Spleen (tissue), 11 donors: ENCODE measurements around the gene ANO1. TPM values are rescaled to one million over a fixed set of nuclear protein-coding genes. Genes with fewer than 3 reads are reported as not detected.

ENCODE experiments used
- DNase-seq: peaks from one replicate; pipeline ENCODE4 v3.0.0-alpha.2; 2020
- H3K27ac ChIP-seq, 8 donors: fragments of 200-600 bp; sonication (generic) in 7 of 8; 1 replicate in 4 of 8; 2 replicates in 4 of 8; pipeline versions ENCODE4 v1.5.0 to v1.8.0; 2016 to 2021; ENCODE audit warnings: inconsistent platforms in 4 of 8, mild to moderate bottlenecking in 4 of 8, moderate library complexity in 1 of 8
- H3K27me3 ChIP-seq, 7 donors: fragments of 200-600 bp; sonication (generic) in 6 of 7; replicated peaks in 1 of 7; 1 replicate in 4 of 7; 2 replicates in 3 of 7; pipeline versions ENCODE4 v1.5.0 to v1.8.0; 2016 to 2021; ENCODE audit warnings: inconsistent platforms in 3 of 7, mild to moderate bottlenecking in 1 of 7
- H3K36me3 ChIP-seq, 6 donors: fragments of 200-600 bp; sonication (generic) in 5 of 6; 1 replicate in 4 of 6; 2 replicates in 2 of 6; pipeline versions ENCODE4 v1.5.0 to v1.8.0; 2016 to 2021; ENCODE audit warnings: inconsistent platforms in 2 of 6
- H3K4me1 ChIP-seq, 6 donors: fragments of 200-600 bp; sonication (generic) in 5 of 6; 1 replicate in 3 of 6; 2 replicates in 3 of 6; pipeline versions ENCODE4 v1.5.0 to v1.8.0; 2016 to 2021; ENCODE audit warnings: inconsistent platforms in 3 of 6
- H3K4me3 ChIP-seq, 8 donors: fragments of 200-600 bp; sonication (generic) in 7 of 8; 1 replicate in 4 of 8; 2 replicates in 4 of 8; pipeline versions ENCODE4 v1.5.0 to v1.8.0; 2016 to 2021; ENCODE audit warnings: inconsistent platforms in 4 of 8, mild to moderate bottlenecking in 4 of 8, moderate library complexity in 2 of 8
- H3K9me3 ChIP-seq, 8 donors: fragments of 200-600 bp; sonication (generic) in 7 of 8; 1 replicate in 4 of 8; 2 replicates in 4 of 8; pipeline versions ENCODE4 v1.5.0 to v1.8.0; 2016 to 2021; ENCODE audit warnings: inconsistent platforms in 4 of 8
- CTCF ChIP-seq, 11 experiments: fragments of 200-600 bp in 7 of 11; fragments of 450-650 bp in 4 of 11; sonication (generic) in 4 of 11; IDR thresholded peaks in 8 of 11; conservative IDR thresholded peaks in 3 of 11; 1 replicate in 7 of 11; 2 replicates in 4 of 11; pipeline versions ENCODE4 v1.4.0 to v1.8.0; 2016 to 2021; ENCODE audit warnings: antibody characterized with exemption in 11 of 11, inconsistent platforms in 4 of 11, mild to moderate bottlenecking in 1 of 11
- POLR2A ChIP-seq, 3 donors: fragments of 450-650 bp; IDR thresholded peaks; one replicate each; pipeline ENCODE4 v1.5.1; 2017; ENCODE audit warnings: antibody characterized with exemption in 3 of 3, mild to moderate bottlenecking in 1 of 3
- POLR2AphosphoS5 ChIP-seq, 3 donors: sonication (generic); formaldehyde crosslinking; IDR thresholded peaks; one replicate each; pipeline ENCODE4 v1.5.1; 2017; ENCODE audit warnings: antibody characterized with exemption in 3 of 3
- WGBS, 5 donors: extraction: QIAGEN DNeasy Blood & Tissue Kit in 3 of 5; methylation state at CpG; one replicate each; pipeline versions ENCODE4 v1.1.5 to v1.1.7; 2013 to 2018; 5-methylcytosine and 5-hydroxymethylcytosine counted together
- intact Hi-C: fragments of 100-400 bp; cut with DNase I; formaldehyde crosslinking; loops from one replicate; pipeline ENCODE4 v1.15.0; 2023; ENCODE audit warnings: low total_unique reads
- polyA plus RNA-seq, 3 donors: library from polyadenylated mRNA; stranded (reverse); fragments of 200-250 nt; gene quantifications; one replicate each; pipeline ENCODE4 v1.2.1, GENCODE V29; 2013
- total RNA-seq, 7 donors: library from RNA; depleted of rRNA in 3 of 7; stranded (reverse); fragments of >200 nt in 3 of 7; fragmentation: NEBNext Ultra II Directional in 4 of 7; extraction: Animal tissue kit (Norgen Biotek cat#: 25700) in 4 of 7; gene quantifications; one replicate each; pipeline versions ENCODE4 v1.1.0 to v1.2.1, GENCODE V29; 2016 to 2021
- donor health status: healthy with polysubstance abuse.
- donor health status: DM: no; HTN: no; CAD: no; lungs with moderate emphysema.
- donor health status: DM: no; HTN: no; CAD: no.
- donor health status: Bipolar disorder and iron deficiency.
- donor health status: healthy.
- donor health status: DM: no; HTN: no; CAD: no.
- donor health status: DM: yes; HTN: yes; CAD: no.

Gene ANO1
- total and polyA plus RNA-seq, 10 donors, result 0.22 to 1.2 (median 0.62) TPM

- no peak for TF ChIP-seq CTCF (IDR thresholded peaks at IDR 0.05 in 8 of 11, conservative IDR thresholded peaks at IDR 0.05 in 3 of 11)
- TF ChIP-seq POLR2A (IDR thresholded peaks at IDR 0.05), result no peak
- no peak for TF ChIP-seq POLR2AphosphoS5 (IDR thresholded peaks at IDR 0.05)
- peaks cover 0 to 3% (median 0%) of the 10 kb centered on the region in 7 donors for H3K27me3 ChIP-seq
- H3K9me3 ChIP-seq, result peaks cover 0 to 4% (median 0%) of the 10 kb centered on the region in 8 donors
- H3K4me1 ChIP-seq, result no peaks in the 10 kb centered on the region
- no peak for DNase-seq
- no peak overlapping the region for H3K27ac ChIP-seq
- H3K36me3 ChIP-seq, result no peaks in the 10 kb centered on the region
- intact Hi-C loops, result no loop called here
- 91 to 94% (median 91%) methylated on average over 7 to 10 of the region's 10 CpGs for WGBS, 5 donors
- H3K4me3 ChIP-seq, result no peak overlapping the region
Measured at GRCh38 chr11:70229737-70230136, 151.6 kb downstream of the ANO1 start.

- peaks cover 0 to 3% (median 0%) of the 10 kb centered on the region in 7 donors for H3K27me3 ChIP-seq
- intact Hi-C loops, result no loop called here
- 83 to 94% (median 90%) methylated on average over 8 of the region's 8 CpGs for WGBS, 5 donors
- TF ChIP-seq POLR2A (IDR thresholded peaks at IDR 0.05), result no peak
- TF ChIP-seq POLR2AphosphoS5 (IDR thresholded peaks at IDR 0.05), result no peak
- no peak for TF ChIP-seq CTCF (IDR thresholded peaks at IDR 0.05 in 8 of 11, conservative IDR thresholded peaks at IDR 0.05 in 3 of 11)
- no peaks in the 10 kb centered on the region for H3K36me3 ChIP-seq
- no peak overlapping the region for H3K4me3 ChIP-seq
- no peaks in the 10 kb centered on the region for H3K4me1 ChIP-seq
- no peak for DNase-seq
- H3K27ac ChIP-seq, result no peak overlapping the region
- peaks cover 0 to 4% (median 0%) of the 10 kb centered on the region in 8 donors for H3K9me3 ChIP-seq
Measured at GRCh38 chr11:70230151-70230839, 152.2 kb downstream of the ANO1 start.

- WGBS, 5 donors, result 82 to 89% (median 84%) methylated on average over 22 of the region's 22 CpGs; no CpG with 5 or more reads in 1 of the 5 donors
- Histone ChIP-seq H3K36me3 (no peaks in the 10 kb centered on the region), H3K27ac (no peak overlapping the region), H3K4me3 (no peak overlapping the region), H3K4me1 (no peaks in the 10 kb centered on the region), H3K9me3 (peaks cover 0 to 4% (median 0%) of the 10 kb centered on the region in 8 donors), H3K27me3 (peaks cover 0 to 3% (median 0%) of the 10 kb centered on the region in 7 donors)
- intact Hi-C loops, result no loop called here
- no peak for TF ChIP-seq CTCF (IDR thresholded peaks at IDR 0.05 in 8 of 11, conservative IDR thresholded peaks at IDR 0.05 in 3 of 11)
- TF ChIP-seq POLR2A (IDR thresholded peaks at IDR 0.05), result no peak
- no peak for TF ChIP-seq POLR2AphosphoS5 (IDR thresholded peaks at IDR 0.05)
- no peak for DNase-seq
Measured at GRCh38 chr11:70230840-70231710, 153.0 kb downstream of the ANO1 start.

GRCh38 chr11:70233034-70233433 lies 154.9 kb downstream of the ANO1 start:
- intact Hi-C loops, result no loop called here
- Histone ChIP-seq H3K27me3 (peaks cover 0 to 3% (median 0%) of the 10 kb centered on the region in 7 donors), H3K4me3 (no peak overlapping the region), H3K27ac (no peak overlapping the region), H3K9me3 (peaks cover 0 to 4% (median 0%) of the 10 kb centered on the region in 8 donors), H3K4me1 (no peaks in the 10 kb centered on the region), H3K36me3 (no peaks in the 10 kb centered on the region)
- TF ChIP-seq POLR2A (IDR thresholded peaks at IDR 0.05) (no peak), CTCF (IDR thresholded peaks at IDR 0.05 in 8 of 11, conservative IDR thresholded peaks at IDR 0.05 in 3 of 11) (no peak), POLR2AphosphoS5 (IDR thresholded peaks at IDR 0.05) (no peak)
- DNase-seq, result no peak
